SH-SY5Y (cell line): ENCODE results near the gene TMPRSS3.

Source experiments
- GATA2 ChIP-seq: IDR thresholded peaks from 2 replicates; pipeline ENCODE4 v1.6.1; 2011; ENCODE audit warnings: mild to moderate bottlenecking, low read depth, low read length
- GATA3 ChIP-seq: IDR thresholded peaks from 2 replicates; pipeline ENCODE4 v1.6.1; 2011; ENCODE audit warnings: low read depth, mild to moderate bottlenecking, low read length, moderate library complexity

- no peak for TF ChIP-seq GATA2
- TF ChIP-seq GATA3, result no peak
Measured at GRCh38 chr21:42347601-42348327, 48.1 kb downstream of the TMPRSS3 start.
